ENCODE data around the gene CCL15. TPM values are rescaled to one million over a fixed set of nuclear protein-coding genes. Genes with fewer than 3 reads are reported as not detected.

The CCL15 gene
- total RNA-seq, 1 donor from 2014 or later: not detected

- H3K27ac Mint-ChIP-seq: no peak overlapping the region
- no peak for DNase-seq (ENCODE audit: low spot score)
- no peaks in the 10 kb centered on the region for H3K9me3 Mint-ChIP-seq
- intact Hi-C loops (cut with micrococcal nuclease): no loop called here
- H3K36me3 Mint-ChIP-seq (ENCODE audit: low read depth): no peaks in the 10 kb centered on the region
- no peak overlapping the region for H3K4me3 Mint-ChIP-seq (ENCODE audit: low read depth)
- peaks cover 14% of the 10 kb centered on the region for H3K27me3 Mint-ChIP-seq (ENCODE audit: low read depth)
- H3K4me1 Mint-ChIP-seq (ENCODE audit: low read depth): no peaks in the 10 kb centered on the region
These were observed 37.7 kb downstream of the CCL15 start for GRCh38 chr17:35963663-35964062.

GRCh38 chr17:35953720-35954119 lies 47.6 kb downstream of the CCL15 start:
- Mint-ChIP-seq H3K36me3 (ENCODE audit: low read depth) (no peaks in the 10 kb centered on the region), H3K9me3 (no peaks in the 10 kb centered on the region), H3K27me3 (ENCODE audit: low read depth) (peaks cover 22% of the 10 kb centered on the region), H3K4me3 (ENCODE audit: low read depth) (no peak overlapping the region), H3K4me1 (ENCODE audit: low read depth) (no peaks in the 10 kb centered on the region), H3K27ac (no peak overlapping the region)
- intact Hi-C loops (cut with micrococcal nuclease): no loop called here
- DNase-seq (ENCODE audit: low spot score): no peak

GRCh38 chr17:35949401-35949800 lies 52.0 kb downstream of the CCL15 start:
- no peak overlapping the region for H3K27ac Mint-ChIP-seq
- H3K36me3 Mint-ChIP-seq (ENCODE audit: low read depth): no peaks in the 10 kb centered on the region
- intact Hi-C loops (cut with micrococcal nuclease): no loop called here
- DNase-seq (ENCODE audit: low spot score): no peak
- H3K4me3 Mint-ChIP-seq (ENCODE audit: low read depth): no peak overlapping the region
- peaks cover 3% of the 10 kb centered on the region for H3K27me3 Mint-ChIP-seq (ENCODE audit: low read depth)
- H3K4me1 Mint-ChIP-seq (ENCODE audit: low read depth): no peaks in the 10 kb centered on the region
- H3K9me3 Mint-ChIP-seq: no peaks in the 10 kb centered on the region

GRCh38 chr17:35948092-35948491 lies 53.3 kb downstream of the CCL15 start:
- Mint-ChIP-seq H3K4me3 (ENCODE audit: low read depth) (no peak overlapping the region), H3K9me3 (no peaks in the 10 kb centered on the region), H3K4me1 (ENCODE audit: low read depth) (no peaks in the 10 kb centered on the region), H3K36me3 (ENCODE audit: low read depth) (no peaks in the 10 kb centered on the region), H3K27ac (no peak overlapping the region), H3K27me3 (ENCODE audit: low read depth) (peaks cover 3% of the 10 kb centered on the region)
- intact Hi-C loops (cut with micrococcal nuclease): no loop called here
- DNase-seq (ENCODE audit: low spot score): no peak

Other genes starting within 250 kb of the CCL15 start
- not detected in 2 replicates for gene GAS2L2, start 248.3 kb downstream of the CCL15 start, total RNA-seq
- not detected in 2 replicates for gene C17orf50, start 240.7 kb downstream of the CCL15 start, total RNA-seq
- not detected in 2 replicates for gene MMP28, start 205.9 kb downstream of the CCL15 start, total RNA-seq
- gene TAF15, start 192.1 kb downstream of the CCL15 start, total RNA-seq: 315 and 321 TPM in 2 replicates
- 0.14 and 0.16 TPM in 2 replicates for gene HEATR9, start 132.7 kb downstream of the CCL15 start, total RNA-seq
- gene CCL5, start 121.2 kb downstream of the CCL15 start, total RNA-seq: 28.1 and 28.9 TPM in 2 replicates
- 4.5 and 5.3 TPM in 2 replicates for gene RDM1, start 70.8 kb downstream of the CCL15 start, total RNA-seq
- gene LYZL6, start 57.8 kb downstream of the CCL15 start, total RNA-seq: not detected in 2 replicates
- gene CCL16, start 20.1 kb downstream of the CCL15 start, total RNA-seq: not detected in 2 replicates
- not detected in 2 replicates for gene CCL14, start 14.8 kb downstream of the CCL15 start, total RNA-seq
- gene CCL23, start 16.4 kb upstream of the CCL15 start, total RNA-seq: not detected in 2 replicates
- not detected in 2 replicates for gene CCL18, start 62.7 kb upstream of the CCL15 start, total RNA-seq
- 218 and 222 TPM in 2 replicates for gene CCL3, start 88.6 kb upstream of the CCL15 start, total RNA-seq
- gene CCL4, start 102.3 kb upstream of the CCL15 start, total RNA-seq: 136 and 150 TPM in 2 replicates
- gene TBC1D3B, start 175.1 kb upstream of the CCL15 start, total RNA-seq: 10.0 and 10.8 TPM in 2 replicates
- 1.6 and 1.8 TPM in 2 replicates for gene CCL3L1, start 195.2 kb upstream of the CCL15 start, total RNA-seq
- 1.3 and 1.9 TPM in 2 replicates for gene CCL4L2, start 209.5 kb upstream of the CCL15 start, total RNA-seq

Data from activated T-helper 2 cell treated with anti-CD3 and anti-CD28 coated beads, Interferon-gamma antibody, Interleukin-2, Interleukin-4, amounts not matched to agents 10 μg/mL and 5 μg/mL and 100 μg/mL, durations not matched to agents 14 hours and 24 hours and 36 hours (primary cell).